Measurements from ENCODE around the gene PLPP2. TPM values are rescaled to one million over a fixed set of nuclear protein-coding genes. Genes with fewer than 3 reads are reported as not detected.

PLPP2 gene
- total RNA-seq, 1 donor from 2014 or later = 8.0 TPM

DNA sequence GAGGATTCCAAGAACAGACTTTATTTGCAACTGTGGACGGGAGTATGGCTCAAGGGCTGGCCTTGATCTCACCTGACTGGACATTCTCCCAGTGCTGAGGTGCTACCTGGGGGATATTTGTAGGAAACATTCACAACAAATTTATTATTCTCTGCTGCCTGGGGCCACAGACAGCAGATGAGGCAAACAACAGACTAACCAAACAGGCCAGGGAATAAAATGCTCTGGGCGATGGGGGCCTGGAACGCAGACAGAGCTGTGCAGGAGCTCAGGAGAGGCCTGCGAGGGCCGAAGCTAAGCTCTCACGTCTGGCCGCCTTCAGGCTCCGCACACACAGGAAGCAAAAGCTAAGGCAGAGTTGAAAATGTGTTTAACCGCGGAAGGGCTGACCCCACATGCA, 7.8 kb downstream of the PLPP2 start:
- Mint-ChIP-seq H3K4me3 (no peak overlapping the region), H3K36me3 (no peaks in the 10 kb centered on the region), H3K9me3 (no peaks in the 10 kb centered on the region), H3K27me3 (ENCODE audit: low read depth) (peaks cover 16% of the 10 kb centered on the region), H3K4me1 (no peaks in the 10 kb centered on the region), H3K27ac (no peak overlapping the region)
- DNase-seq (ENCODE audit: low spot score in 2 of 2, unreplicated experiment in 2 of 2) = no peak
- TF ChIP-seq, protein P1, sequence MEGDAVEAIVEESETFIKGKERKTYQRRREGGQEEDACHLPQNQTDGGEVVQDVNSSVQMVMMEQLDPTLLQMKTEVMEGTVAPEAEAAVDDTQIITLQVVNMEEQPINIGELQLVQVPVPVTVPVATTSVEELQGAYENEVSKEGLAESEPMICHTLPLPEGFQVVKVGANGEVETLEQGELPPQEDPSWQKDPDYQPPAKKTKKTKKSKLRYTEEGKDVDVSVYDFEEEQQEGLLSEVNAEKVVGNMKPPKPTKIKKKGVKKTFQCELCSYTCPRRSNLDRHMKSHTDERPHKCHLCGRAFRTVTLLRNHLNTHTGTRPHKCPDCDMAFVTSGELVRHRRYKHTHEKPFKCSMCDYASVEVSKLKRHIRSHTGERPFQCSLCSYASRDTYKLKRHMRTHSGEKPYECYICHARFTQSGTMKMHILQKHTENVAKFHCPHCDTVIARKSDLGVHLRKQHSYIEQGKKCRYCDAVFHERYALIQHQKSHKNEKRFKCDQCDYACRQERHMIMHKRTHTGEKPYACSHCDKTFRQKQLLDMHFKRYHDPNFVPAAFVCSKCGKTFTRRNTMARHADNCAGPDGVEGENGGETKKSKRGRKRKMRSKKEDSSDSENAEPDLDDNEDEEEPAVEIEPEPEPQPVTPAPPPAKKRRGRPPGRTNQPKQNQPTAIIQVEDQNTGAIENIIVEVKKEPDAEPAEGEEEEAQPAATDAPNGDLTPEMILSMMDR (IDR thresholded peaks at IDR 0.05; ENCODE audit: unreplicated experiment) = no peak

DNA sequence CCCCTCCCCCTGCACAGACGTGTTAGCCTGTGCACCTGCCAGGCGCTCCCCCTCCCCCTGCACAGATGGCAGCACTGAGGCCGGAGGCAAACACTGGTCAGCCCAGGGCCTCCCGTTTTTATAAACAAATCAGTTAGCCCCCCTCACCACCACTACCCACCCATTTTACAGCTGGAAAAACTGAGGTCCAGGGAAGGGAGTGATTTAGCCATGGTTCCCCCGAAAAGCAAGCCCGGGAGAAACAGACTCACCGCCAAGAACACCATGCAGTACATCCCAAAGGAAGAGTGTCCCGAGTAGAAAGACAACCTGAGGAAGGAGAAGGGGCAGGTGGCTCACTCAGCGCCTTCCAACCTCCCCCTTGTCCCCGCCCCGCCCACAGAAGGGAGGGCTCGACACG, 8.7 kb downstream of the PLPP2 start:
- peaks cover 17% of the 10 kb centered on the region for H3K27me3 Mint-ChIP-seq (ENCODE audit: low read depth)
- H3K9me3 Mint-ChIP-seq = no peaks in the 10 kb centered on the region
- H3K27ac Mint-ChIP-seq = no peak overlapping the region
- TF ChIP-seq, protein P1 (IDR thresholded peaks at IDR 0.05; ENCODE audit: unreplicated experiment) = no peak
- no peak overlapping the region for H3K4me3 Mint-ChIP-seq
- no peak for DNase-seq (ENCODE audit: low spot score in 2 of 2, unreplicated experiment in 2 of 2)
- H3K36me3 Mint-ChIP-seq = no peaks in the 10 kb centered on the region
- H3K4me1 Mint-ChIP-seq = no peaks in the 10 kb centered on the region

DNA sequence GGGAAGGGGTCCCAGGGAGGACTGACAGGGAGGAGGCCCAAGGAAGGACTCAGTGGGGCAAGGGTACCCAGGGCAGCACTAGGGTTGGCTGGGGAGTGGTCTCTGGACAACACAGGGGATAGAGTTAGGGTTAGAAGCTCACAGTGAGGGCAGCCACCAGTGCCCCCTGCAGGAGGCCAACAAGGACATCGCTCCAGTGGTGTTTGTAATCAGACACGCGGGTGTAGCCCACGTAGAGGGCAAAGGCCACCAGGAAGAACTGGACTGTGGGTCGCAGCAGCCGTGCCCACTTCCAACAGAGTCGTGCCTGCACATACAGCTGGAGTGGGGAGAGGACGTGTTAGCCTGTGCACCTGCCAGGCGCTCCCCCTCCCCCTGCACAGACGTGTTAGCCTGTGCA, 9.2 kb downstream of the PLPP2 start:
- DNase-seq (ENCODE audit: low spot score in 2 of 2, unreplicated experiment in 2 of 2) = no peak
- peaks cover 20% of the 10 kb centered on the region for H3K27me3 Mint-ChIP-seq (ENCODE audit: low read depth)
- no peaks in the 10 kb centered on the region for H3K36me3 Mint-ChIP-seq
- H3K4me1 Mint-ChIP-seq = no peaks in the 10 kb centered on the region
- no peak overlapping the region for H3K27ac Mint-ChIP-seq
- TF ChIP-seq, protein P1 (IDR thresholded peaks at IDR 0.05; ENCODE audit: unreplicated experiment) = no peak
- no peaks in the 10 kb centered on the region for H3K9me3 Mint-ChIP-seq
- H3K4me3 Mint-ChIP-seq = no peak overlapping the region

DNA sequence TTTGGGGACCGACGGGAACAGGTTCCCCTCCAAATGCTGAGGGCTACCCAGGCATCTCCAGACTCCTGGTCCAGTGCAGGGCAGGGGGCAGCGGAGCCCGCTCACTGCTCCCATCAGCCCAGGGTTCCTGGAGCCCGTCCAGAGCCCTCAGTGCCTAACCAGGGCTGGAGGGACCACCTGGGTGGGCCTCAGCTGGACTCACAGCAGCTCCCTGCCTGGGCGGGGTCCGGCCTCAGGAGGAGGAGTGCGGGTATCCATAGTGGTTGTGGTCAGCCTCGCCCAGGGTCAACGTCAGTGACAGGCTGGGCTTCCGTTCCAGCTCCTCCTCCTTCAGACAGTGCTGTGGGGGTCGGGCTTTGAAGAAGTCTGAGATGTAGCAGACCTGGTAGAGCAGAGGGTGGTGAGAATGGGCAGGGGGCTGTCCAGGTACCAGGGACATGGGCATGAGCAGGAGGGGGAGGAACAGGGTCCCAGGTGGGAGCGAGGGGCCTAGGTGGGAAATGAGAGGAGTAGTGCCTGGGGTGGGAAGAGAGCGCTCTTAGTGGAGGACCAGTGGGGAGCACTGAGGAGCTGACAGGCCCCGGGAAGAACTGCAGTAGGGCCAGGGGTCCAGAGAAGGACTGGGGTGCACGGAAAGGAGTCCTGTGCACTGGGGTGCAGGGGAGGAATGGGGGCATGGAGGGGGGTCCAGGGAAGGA, 9.9 kb downstream of the PLPP2 start:
- DNase-seq (ENCODE audit: low spot score in 2 of 2, unreplicated experiment in 2 of 2) = no peak
- Mint-ChIP-seq H3K27ac (no peak overlapping the region), H3K4me3 (no peak overlapping the region), H3K27me3 (ENCODE audit: low read depth) (peaks cover 21% of the 10 kb centered on the region), H3K4me1 (no peaks in the 10 kb centered on the region), H3K36me3 (no peaks in the 10 kb centered on the region), H3K9me3 (no peaks in the 10 kb centered on the region)
- TF ChIP-seq, protein P1 (IDR thresholded peaks at IDR 0.05; ENCODE audit: unreplicated experiment) = no peak

DNA sequence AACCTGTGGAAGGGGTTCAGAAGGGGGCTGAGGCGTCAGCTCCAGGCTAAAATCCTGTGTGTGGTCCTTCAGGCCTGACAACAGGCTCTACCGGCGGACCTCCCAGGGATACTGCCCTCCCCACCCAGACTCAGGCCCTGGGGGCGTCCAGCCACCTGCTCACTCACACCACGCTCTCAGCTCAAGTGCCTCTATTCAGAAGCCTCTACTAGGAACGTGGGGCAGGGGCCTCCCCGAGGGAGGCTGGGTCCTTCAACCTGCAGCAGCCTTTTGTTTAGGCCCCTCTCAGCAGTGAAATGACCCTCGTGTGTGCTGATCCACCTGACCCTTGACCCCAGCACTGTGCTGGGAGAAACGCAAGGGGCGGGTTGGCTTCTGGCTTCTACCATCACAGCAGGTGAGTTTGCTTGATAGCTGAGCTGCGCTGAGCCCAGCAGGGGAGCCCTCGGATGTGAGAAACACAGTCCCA, 10.6 kb downstream of the PLPP2 start:
- TF ChIP-seq, protein P1 (IDR thresholded peaks at IDR 0.05; ENCODE audit: unreplicated experiment) = no peak
- H3K27me3 Mint-ChIP-seq (ENCODE audit: low read depth) = peaks cover 27% of the 10 kb centered on the region
- H3K36me3 Mint-ChIP-seq = no peaks in the 10 kb centered on the region
- no peak overlapping the region for H3K27ac Mint-ChIP-seq
- no peaks in the 10 kb centered on the region for H3K4me1 Mint-ChIP-seq
- no peak overlapping the region for H3K4me3 Mint-ChIP-seq
- H3K9me3 Mint-ChIP-seq = no peaks in the 10 kb centered on the region
- no peak for DNase-seq (ENCODE audit: low spot score in 2 of 2, unreplicated experiment in 2 of 2)

All from mesothelial cell of epicardium (in vitro differentiated cells).